Neural cell (in vitro differentiated cells): ENCODE results near the gene HES3. TPM values are rescaled to one million over a fixed set of nuclear protein-coding genes. Genes with fewer than 3 reads are reported as not detected.

Experiments used
- H2AFZ ChIP-seq: fragments of 200-600, 300-800 bp; sonication (generic), shearing (Covaris generic); 2 replicates; pipeline ENCODE4 v1.6.0; 2014; ENCODE audit warnings: low read depth, mild to moderate bottlenecking, antibody characterized with exemption, low read length, moderate library complexity
- H3F3A ChIP-seq: fragments of 200-600 bp; shearing (Covaris generic); 2 replicates; pipeline ENCODE4 v1.6.1; 2016; ENCODE audit warnings: mild to moderate bottlenecking, moderate library complexity, mixed read lengths, antibody characterized with exemption, low read length; ENCODE audit not compliant: insufficient read depth, poor library complexity, severe bottlenecking
- H3K27ac ChIP-seq: fragments of 200-600, 300-800 bp; sonication (generic), shearing (Covaris generic); 2 replicates; pipeline ENCODE4 v1.5.1; 2014; ENCODE audit warnings: mild to moderate bottlenecking, low read length, moderate library complexity
- H3K27me3 ChIP-seq: fragments of 300-800, 200-600 bp; sonication (generic), shearing (Covaris generic); 2 replicates; pipeline ENCODE4 v1.6.0; 2014; ENCODE audit warnings: mild to moderate bottlenecking, low read depth, low read length, moderate library complexity; ENCODE audit not compliant: insufficient read depth
- H3K36me3 ChIP-seq: fragments of 300-800, 200-600 bp; sonication (generic), shearing (Covaris generic); 2 replicates; pipeline ENCODE4 v1.5.1; 2014; ENCODE audit warnings: mild to moderate bottlenecking, antibody characterized with exemption, low read length, moderate library complexity; ENCODE audit not compliant: insufficient read depth
- H3K4me2 ChIP-seq: fragments of 300-800, 200-600 bp; sonication (generic), shearing (Covaris generic); 2 replicates; pipeline ENCODE4 v1.6.0; 2014; ENCODE audit warnings: mild to moderate bottlenecking, low read length
- H3K4me3 ChIP-seq: fragments of 300-800, 200-600 bp; sonication (generic), shearing (Covaris generic); 2 replicates; pipeline ENCODE4 v1.5.1; 2014; ENCODE audit warnings: mild to moderate bottlenecking, low read length, moderate library complexity
- H3K79me2 ChIP-seq: fragments of 200-600 bp; shearing (Covaris generic); replicated peaks from 2 replicates; pipeline ENCODE4 v1.6.0; 2014; ENCODE audit warnings: mild to moderate bottlenecking, low read length, moderate library complexity; ENCODE audit not compliant: insufficient read depth
- H3K9ac ChIP-seq: fragments of 300-800, 200-600 bp; sonication (generic), shearing (Covaris generic); 2 replicates; pipeline ENCODE4 v1.6.1; 2016; ENCODE audit warnings: mild to moderate bottlenecking, low read length, mixed read lengths
- H3K9me2 ChIP-seq: fragments of 200-600 bp; shearing (Covaris generic); 2 replicates; pipeline ENCODE4 v1.6.1; 2016; ENCODE audit warnings: mild to moderate bottlenecking, low read length, mixed read lengths; ENCODE audit not compliant: insufficient read depth
- H3K9me3 ChIP-seq: fragments of 200-600, 300-800 bp; sonication (generic), shearing (Covaris generic); 2 replicates; pipeline ENCODE4 v1.6.1; 2016; ENCODE audit warnings: mild to moderate bottlenecking, mixed run types, low read length, moderate library complexity, mixed read lengths
- H4K20me1 ChIP-seq: fragments of 200-600 bp; shearing (Covaris generic); 2 replicates; pipeline ENCODE4 v1.6.1; 2016; ENCODE audit warnings: mild to moderate bottlenecking, mixed run types; ENCODE audit not compliant: insufficient read depth
- CTCF ChIP-seq: fragments of 450-650 bp; IDR thresholded peaks from 2 replicates; pipeline ENCODE4 v1.5.1; 2014; ENCODE audit warnings: antibody characterized with exemption, mild to moderate bottlenecking, moderate library complexity; ENCODE audit not compliant: poor library complexity, severe bottlenecking
- EP300 ChIP-seq: fragments of 450-650 bp; conservative IDR thresholded peaks from 2 replicates; pipeline ENCODE4 v1.6.1; 2014; ENCODE audit warnings: antibody characterized with exemption, mild to moderate bottlenecking, moderate library complexity; ENCODE audit not compliant: poor library complexity, severe bottlenecking
- EZH2 ChIP-seq: fragments of 200-600, 300-800 bp; shearing (Covaris generic), sonication (generic); IDR thresholded peaks from 2 replicates; pipeline ENCODE4 v1.6.1; 2014; ENCODE audit warnings: antibody characterized with exemption, low read length, borderline replicate concordance, mild to moderate bottlenecking; ENCODE audit not compliant: insufficient read depth, poor library complexity, severe bottlenecking
- MXI1 ChIP-seq: fragments of 450-650 bp; conservative IDR thresholded peaks from 2 replicates; pipeline ENCODE4 v1.6.1; 2014; ENCODE audit warnings: antibody characterized with exemption, mild to moderate bottlenecking; ENCODE audit not compliant: poor library complexity, severe bottlenecking
- POLR2AphosphoS5 ChIP-seq: IDR thresholded peaks from 2 replicates; pipeline ENCODE4 v1.6.1; 2012
- RAD21 ChIP-seq: fragments of 450-650 bp; conservative IDR thresholded peaks from 2 replicates; pipeline ENCODE4 v1.6.1; 2014; ENCODE audit warnings: antibody characterized with exemption, mild to moderate bottlenecking, moderate library complexity
- REST ChIP-seq: IDR thresholded peaks from 2 replicates; pipeline ENCODE4 v1.6.1; 2012; ENCODE audit warnings: borderline replicate concordance
- SMC3 ChIP-seq: fragments of 450-650 bp; conservative IDR thresholded peaks from 2 replicates; pipeline ENCODE4 v1.6.1; 2014; ENCODE audit warnings: antibody characterized with exemption, mild to moderate bottlenecking, moderate library complexity; ENCODE audit not compliant: poor library complexity
- TAF1 ChIP-seq: IDR thresholded peaks from 2 replicates; pipeline ENCODE4 v1.6.1; 2012; ENCODE audit warnings: low read depth
- polyA plus RNA-seq: library from polyadenylated mRNA; depleted of rRNA; stranded (reverse); fragments of >200 nt; gene quantifications from 2 replicates; pipeline ENCODE4 v1.2.3, GENCODE V29; 2014

HES3 gene
- polyA plus RNA-seq, 1 donor from 2014 or later: not detected

GRCh38 chr1:6254691-6255090 lies 10.7 kb downstream of the HES3 start:
- Histone ChIP-seq H3K9me3 (no peaks in the 10 kb centered on the region), H3K4me3 (no peak overlapping the region), H3K9me2 (no peaks in the 10 kb centered on the region), H3K36me3 (peaks cover 7% of the 10 kb centered on the region), H3K4me2 (no peak overlapping the region), H3F3A (no peaks in the 10 kb centered on the region), H3K27ac (no peak overlapping the region), H3K27me3 (peaks cover 16% of the 10 kb centered on the region), H2AFZ (no peak overlapping the region), H3K79me2 (peaks cover 6% of the 10 kb centered on the region), H4K20me1 (no peaks in the 10 kb centered on the region), H3K9ac (no peak overlapping the region)
- TF ChIP-seq SMC3 (no peak), CTCF (no peak), MXI1 (no peak), EP300 (no peak), POLR2AphosphoS5 (no peak), TAF1 (no peak), EZH2 (no peak), REST (no peak)

GRCh38 chr1:6256645-6257044 lies 12.7 kb downstream of the HES3 start:
- Histone ChIP-seq H3K9ac (no peak overlapping the region), H3K27ac (no peak overlapping the region), H3K4me2 (no peak overlapping the region), H3K79me2 (peaks cover 6% of the 10 kb centered on the region), H3F3A (no peaks in the 10 kb centered on the region), H3K4me3 (no peak overlapping the region), H3K36me3 (peaks cover 7% of the 10 kb centered on the region), H3K9me2 (no peaks in the 10 kb centered on the region), H2AFZ (no peak overlapping the region), H3K27me3 (no peaks in the 10 kb centered on the region), H3K9me3 (no peaks in the 10 kb centered on the region), H4K20me1 (no peaks in the 10 kb centered on the region)
- TF ChIP-seq POLR2AphosphoS5 (no peak), RAD21 (no peak), MXI1 (no peak), REST (no peak), EP300 (no peak), CTCF (no peak), SMC3 (no peak), TAF1 (no peak), EZH2 (no peak)
